SHP77 (cell line): ENCODE data around the gene RAPGEF4.

Source experiments
- DNase-seq, 2 experiments: peaks; one replicate each; lab custom pipeline; 2025; lab: John Stamatoyannopoulos, UW

RAPGEF4 gene

DNA sequence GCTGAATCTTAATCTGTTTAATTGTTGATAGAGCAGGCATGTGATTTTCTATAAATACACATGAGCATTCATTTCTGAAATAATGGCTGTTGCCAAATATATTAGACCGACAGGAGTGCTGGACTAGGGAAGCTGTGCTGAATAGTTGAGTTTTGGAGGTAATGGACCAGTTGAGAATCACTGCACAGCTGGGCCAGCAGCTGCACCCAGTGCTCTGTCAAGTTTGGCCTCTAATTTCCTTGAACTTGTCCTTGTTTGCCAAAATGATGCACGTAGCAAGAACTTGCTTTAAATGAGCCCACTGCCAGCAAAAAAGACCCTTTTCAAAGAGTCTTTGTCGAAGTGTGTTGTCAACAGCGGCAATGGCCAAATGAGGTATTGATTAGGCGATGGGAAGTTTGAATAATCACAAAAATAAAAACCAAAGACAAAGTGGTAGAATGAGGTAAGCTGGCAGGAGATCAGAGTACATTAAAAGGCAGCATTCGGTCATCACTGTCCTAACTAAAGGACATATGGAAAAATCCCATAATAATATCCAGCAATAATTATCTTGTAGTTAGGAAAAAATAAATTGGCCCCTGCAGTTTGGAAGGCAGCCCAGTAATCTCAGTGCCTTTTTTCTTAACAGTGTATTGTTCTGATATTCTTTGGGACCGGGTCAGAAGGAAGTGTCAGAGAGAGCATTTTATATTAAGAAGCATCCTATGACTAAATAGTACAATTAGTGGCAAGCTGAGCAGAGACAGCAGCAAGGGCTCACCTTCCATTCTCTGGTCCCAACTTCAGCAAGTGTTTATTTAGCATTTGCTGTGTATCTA, 126.2 kb downstream of the RAPGEF4 start:
- DNase-seq = no peak

DNA sequence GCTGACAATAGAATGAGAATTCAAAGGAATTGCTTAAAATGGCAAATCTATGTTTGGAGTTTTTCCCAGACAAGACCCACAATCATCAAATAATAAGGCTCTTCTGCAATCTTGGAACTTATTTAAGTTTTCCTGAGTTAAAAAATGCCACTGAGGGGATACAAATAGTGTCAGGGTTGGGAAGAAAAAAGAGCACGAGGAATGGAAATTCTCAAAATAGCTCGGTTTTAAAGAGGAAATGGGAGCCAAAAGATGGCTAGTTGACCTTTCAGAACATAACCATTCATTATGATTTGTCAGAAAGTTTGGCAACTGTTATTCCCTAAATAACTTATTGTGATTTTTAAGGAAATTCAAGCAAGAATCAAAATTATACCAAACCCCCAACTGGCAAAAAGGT, 127.7 kb downstream of the RAPGEF4 start:
- DNase-seq = no peak

DNA sequence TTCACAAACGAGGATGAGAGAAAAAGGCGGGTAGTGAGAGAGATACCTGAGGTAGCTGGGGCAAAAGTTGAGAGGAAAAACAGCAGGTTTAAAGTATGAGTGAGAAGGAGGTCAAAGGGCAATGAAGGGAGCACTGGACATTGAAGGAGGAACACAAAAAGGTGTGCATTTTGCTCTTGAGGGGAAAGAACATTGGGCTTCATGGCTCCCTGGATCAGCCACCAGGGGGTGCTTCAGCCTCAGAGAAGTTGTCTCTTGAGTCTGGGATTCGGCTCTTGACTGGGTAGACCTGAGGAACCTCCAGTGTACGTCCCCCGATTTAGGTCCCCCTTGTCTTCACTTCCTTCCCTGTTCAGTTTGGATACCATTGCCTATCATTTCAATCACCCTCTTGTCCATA, 128.5 kb downstream of the RAPGEF4 start:
- peak in 1 of 2 experiments; percentile 7 for DNase-seq

GRCh38 chr2:172865422-172865821, 129.8 kb downstream of the RAPGEF4 start:
- no peak for DNase-seq

DNA sequence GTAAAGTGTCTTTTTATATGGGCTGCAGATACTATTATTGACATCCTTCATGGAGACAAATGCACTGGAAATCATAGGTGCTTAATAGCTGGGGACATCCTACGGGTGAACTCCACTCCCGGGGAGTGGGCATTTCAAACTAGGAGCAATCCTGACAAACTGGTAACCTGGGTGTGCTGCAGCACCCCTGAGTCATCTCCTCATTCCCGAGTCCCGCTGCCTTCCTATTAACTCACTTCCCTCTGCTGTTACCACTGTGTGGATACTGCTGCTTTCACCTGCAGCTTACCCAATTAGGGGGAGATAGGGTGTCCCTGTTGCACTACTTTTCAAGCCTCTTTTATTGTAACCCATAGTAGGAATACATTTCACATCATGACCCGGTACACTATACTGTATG, 134.2 kb downstream of the RAPGEF4 start:
- DNase-seq = no peak

DNA sequence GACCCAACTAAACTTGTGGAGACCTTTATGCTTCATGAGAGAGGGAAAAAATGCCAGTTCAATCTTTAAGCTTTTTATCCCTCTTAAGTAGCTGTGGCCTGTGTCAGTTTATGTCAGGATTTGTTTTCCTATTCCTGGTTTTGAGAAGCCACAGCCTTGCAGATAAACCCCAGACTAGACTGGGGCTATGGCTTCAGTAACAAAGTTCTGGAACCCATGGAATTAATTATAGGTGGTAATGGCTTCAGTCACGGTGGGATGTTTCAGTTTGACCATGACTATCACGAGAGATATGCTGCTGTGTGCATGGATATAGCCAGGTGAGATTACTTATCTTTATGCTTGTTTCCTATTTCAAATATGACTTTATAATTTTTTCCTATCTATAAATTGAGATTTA, 134.8 kb downstream of the RAPGEF4 start:
- DNase-seq = no peak

GRCh38 chr2:172877826-172878225, 142.2 kb downstream of the RAPGEF4 start:
- DNase-seq = no peak

DNA sequence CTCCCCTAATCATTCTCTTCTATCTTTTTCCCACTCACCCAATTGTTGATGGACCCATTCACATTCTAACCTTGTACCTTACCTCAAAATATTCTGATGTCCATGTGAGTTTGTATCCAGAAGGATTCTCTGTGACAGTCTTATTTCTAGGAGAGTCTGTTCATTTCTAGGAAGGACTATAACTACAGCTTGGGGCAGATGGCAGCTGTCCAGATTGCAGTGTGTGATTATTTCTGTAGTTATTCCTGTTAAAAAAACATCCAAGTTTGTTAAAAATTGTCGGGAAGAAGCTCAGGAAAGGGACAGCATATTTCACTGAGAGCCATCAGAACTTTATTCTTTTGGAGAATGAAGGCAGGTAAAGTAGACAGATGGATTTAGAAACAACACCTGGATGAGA, 142.6 kb downstream of the RAPGEF4 start:
- DNase-seq = no peak

GRCh38 chr2:172884336-172884735, 148.7 kb downstream of the RAPGEF4 start:
- no peak for DNase-seq

- DNase-seq = no peak
Measured at GRCh38 chr2:172885996-172886395, 150.4 kb downstream of the RAPGEF4 start.

GRCh38 chr2:172887280-172887679, 151.6 kb downstream of the RAPGEF4 start:
- DNase-seq = no peak

- DNase-seq = no peak
Measured at GRCh38 chr2:172888714-172889669, 153.3 kb downstream of the RAPGEF4 start.

DNA sequence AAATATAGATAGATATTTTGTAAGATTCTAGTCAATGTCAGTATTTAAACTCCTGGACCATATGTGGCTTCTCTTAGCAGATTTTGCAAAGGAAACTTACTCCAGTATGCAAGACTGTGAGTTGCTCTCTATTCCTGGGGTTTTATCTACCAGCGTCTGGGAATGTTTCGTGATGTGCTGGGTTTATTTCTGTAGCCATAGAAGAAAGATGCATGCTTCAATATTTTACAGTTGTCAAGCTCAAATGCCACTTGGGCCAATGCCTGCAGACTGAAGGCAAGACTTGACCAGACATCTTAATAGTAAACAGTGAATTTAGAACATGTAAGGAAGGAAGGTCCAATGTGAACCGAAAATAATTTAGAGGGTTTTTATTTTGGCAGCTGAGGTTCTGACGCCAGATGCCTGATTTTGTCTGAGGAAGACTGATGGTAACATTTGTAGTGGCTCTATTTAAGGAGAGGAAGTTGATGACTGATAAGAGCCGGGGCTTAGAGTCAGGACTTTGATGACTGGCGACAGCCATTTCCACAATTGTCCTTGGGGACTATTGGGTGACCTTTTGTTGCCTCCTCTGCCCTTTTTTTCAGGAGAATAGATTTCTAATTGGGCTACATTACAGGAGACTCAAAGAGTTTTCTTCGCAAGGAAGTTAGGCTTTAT, 154.3 kb downstream of the RAPGEF4 start:
- no peak for DNase-seq

DNA sequence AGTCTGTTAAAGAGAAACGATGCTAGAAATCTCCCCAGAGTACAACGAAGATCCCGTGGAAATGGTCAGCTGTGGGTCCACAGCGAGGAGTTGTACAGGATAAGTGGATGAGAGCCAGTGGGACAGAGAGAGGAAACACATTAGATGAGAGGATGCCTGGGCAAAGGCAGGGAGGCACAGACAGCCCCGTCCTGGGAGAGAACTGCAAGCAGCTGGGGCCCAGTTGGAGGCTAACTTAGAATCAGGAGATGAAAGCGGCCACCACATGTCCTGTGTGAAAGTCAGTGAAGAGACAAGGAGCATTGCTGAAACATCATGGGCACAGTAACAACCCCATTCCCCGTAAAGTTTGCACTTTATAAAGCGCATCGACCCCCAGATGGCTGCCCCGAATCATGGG, 157.5 kb downstream of the RAPGEF4 start:
- no peak for DNase-seq

DNA sequence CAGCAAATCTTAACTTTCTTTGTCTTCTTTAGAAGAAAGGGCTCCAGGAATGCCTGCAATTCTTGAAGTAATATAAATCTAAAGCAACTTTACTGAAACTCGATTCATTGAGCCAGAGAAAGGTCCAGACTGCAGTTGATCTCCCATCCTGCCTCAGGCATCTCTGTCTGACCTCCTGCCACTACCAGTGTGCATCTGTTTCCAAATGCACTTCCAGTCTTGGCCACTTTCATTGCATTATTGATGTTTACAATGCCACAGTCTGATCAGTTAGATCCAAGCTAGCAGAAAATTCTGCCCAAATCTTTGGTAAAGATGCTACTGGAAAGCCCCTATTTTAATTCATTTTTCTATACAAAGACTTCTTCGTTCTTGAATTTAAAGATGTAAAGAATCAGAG, 158.0 kb downstream of the RAPGEF4 start:
- no peak for DNase-seq

DNA sequence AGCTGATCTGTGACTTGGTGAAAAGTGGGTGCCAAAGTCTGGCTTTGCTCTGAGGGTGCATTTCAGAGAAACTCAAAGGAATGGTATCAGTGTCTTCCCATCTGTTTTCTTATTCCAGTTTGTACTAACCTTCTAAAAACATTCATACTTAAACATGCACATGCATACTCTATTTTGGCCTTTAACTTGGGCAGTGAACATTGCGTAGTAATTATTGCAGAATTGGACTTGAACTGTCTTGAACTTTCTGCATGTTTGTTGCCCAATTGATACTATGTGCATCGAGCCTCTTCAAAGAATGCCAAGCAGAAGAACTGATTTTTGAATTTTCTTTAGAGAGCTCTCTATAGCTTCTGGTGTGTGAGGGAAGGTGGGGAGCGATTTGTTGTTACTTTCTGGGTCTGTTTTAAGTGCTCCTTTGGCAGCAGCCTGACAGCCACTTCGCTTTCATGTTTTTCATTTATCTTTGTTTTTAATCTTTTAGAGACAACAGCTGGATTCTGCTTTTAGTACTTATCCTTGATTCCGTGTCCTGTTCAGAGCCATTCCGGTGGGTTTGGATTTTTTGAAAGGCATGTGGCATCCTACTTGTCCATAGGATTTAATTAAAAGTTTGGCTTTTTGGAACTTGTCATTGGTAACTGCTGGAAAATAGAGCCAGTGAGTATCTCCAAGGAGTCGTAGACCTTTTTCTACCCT, 159.2 kb downstream of the RAPGEF4 start:
- DNase-seq = no peak

GRCh38 chr2:172896661-172897081, 161.0 kb downstream of the RAPGEF4 start:
- no peak for DNase-seq

GRCh38 chr2:172900871-172901270, 165.2 kb downstream of the RAPGEF4 start:
- DNase-seq = no peak

- DNase-seq = no peak
Measured at GRCh38 chr2:172901913-172902312, 166.3 kb downstream of the RAPGEF4 start.

GRCh38 chr2:172904236-172904635, 168.6 kb downstream of the RAPGEF4 start:
- no peak for DNase-seq

DNA sequence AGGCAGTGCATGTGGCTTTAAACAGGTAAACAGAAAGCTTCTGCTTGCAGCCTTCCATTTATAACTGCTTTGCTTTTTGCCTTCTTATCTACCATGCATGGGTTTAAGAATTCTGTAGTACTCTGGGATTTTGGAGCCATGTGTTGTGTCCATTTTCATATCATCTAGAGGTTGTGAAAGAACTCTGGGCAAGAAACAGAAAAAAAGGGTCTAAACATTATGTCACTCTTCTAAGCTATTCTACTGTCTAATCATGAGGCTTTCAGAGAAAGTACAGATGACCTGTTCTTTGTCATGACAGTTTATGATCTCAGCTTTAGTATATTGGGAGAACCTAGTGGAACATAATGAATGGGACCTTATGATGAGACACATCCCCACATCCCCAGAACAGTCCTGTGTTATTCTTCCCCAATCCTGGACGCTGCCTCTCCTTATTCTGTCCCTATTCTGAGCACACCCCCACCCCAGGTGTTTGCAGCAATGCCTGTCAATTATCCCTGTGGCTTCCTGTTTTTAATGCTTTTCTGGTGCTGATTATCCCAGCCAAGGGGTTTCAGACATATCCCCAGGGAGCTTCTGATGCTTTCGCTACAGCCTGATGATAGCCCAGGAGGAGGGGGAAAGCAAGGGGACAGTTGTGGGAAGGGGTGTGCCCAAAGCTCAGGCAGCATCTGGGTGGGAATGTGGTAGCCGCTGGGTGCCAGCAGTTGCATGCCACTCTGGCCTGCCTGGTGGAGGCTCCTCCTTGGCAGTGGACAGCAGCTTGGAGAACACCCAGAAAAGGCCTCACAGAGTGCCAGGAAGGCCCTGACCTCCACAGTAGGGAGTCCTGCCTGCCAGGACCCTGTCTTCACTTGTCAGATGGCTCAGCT, 170.5 kb downstream of the RAPGEF4 start:
- DNase-seq = no peak
